ENCODE measurements around the gene SLC2A4RG.
A peak's percentile ranks its signal among the peaks of the same experiment; 100 is the strongest.

The SLC2A4RG gene

DNA sequence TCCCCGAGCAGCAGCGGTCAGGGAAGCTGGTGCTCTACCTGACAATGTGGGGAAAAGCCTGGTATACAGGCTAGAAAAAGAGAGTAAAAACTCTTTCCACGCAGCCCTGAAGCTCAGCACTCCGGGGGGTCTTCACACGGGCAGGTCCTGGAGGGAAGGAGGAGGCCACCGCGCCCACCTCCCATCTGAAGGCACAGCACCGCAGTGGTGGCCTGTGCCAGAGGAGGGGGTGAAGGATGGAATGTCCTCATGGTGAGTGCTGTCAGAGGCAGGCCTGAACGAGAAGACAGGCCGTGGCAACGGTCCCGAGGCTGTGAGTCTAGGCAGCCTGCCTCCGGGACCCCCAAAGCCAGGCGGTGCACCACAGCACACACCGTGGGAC, 5.8 kb downstream of the SLC2A4RG start:
- H3K36me3 ChIP-seq: peaks cover 6 to 26% (median 19%) of the 10 kb centered on the region in 11 experiments; a peak in 18 of 22 replicates
- H3K4me1 ChIP-seq: peaks cover 9 to 62% (median 51%) of the 10 kb centered on the region in 10 experiments
- H3K4me3 ChIP-seq: no peak overlapping the region
- TF ChIP-seq Cebpa-rat (IDR thresholded peaks at IDR 0.05): no peak
- H3K4me2 ChIP-seq: no peak overlapping the region
- H3K27ac ChIP-seq: no peak overlapping the region
- no peaks in the 10 kb centered on the region for H3K9me3 ChIP-seq (replicated peaks in 1 of 11)
- H3K27me3 ChIP-seq: no peaks in the 10 kb centered on the region
- no peak overlapping the region for H3K9ac ChIP-seq
- H4K20me1 ChIP-seq: peaks cover 0 to 29% (median 11%) of the 10 kb centered on the region in 11 experiments; a peak in 12 of 22 replicates

GRCh38 chr20:63745961-63746731, 6.6 kb downstream of the SLC2A4RG start:
- H3K36me3 ChIP-seq: peaks cover 6 to 26% (median 19%) of the 10 kb centered on the region in 11 experiments; a peak in 18 of 22 replicates
- no peak overlapping the region for H3K27ac ChIP-seq
- H3K4me1 ChIP-seq: peaks cover 7 to 62% (median 51%) of the 10 kb centered on the region in 10 experiments
- no peak overlapping the region for H3K4me3 ChIP-seq
- H3K27me3 ChIP-seq: no peaks in the 10 kb centered on the region
- H3K9me3 ChIP-seq (replicated peaks in 1 of 11): no peaks in the 10 kb centered on the region
- no peak for TF ChIP-seq Cebpa-rat (IDR thresholded peaks at IDR 0.05)
- peak overlapping the region in 5 of 11 experiments; percentile 38 to 60 (median 54); a peak in 5 of 22 replicates for H3K4me2 ChIP-seq
- H4K20me1 ChIP-seq: peaks cover 0 to 22% (median 5%) of the 10 kb centered on the region in 11 experiments; a peak in 11 of 22 replicates
- H3K9ac ChIP-seq: no peak overlapping the region

GRCh38 chr20:63746751-63747315, 7.3 kb downstream of the SLC2A4RG start:
- no peaks in the 10 kb centered on the region for H3K9me3 ChIP-seq (replicated peaks in 1 of 11)
- H3K4me2 ChIP-seq: peak overlapping the region in 8 of 11 experiments; percentile 26 to 60 (median 42); a peak in 12 of 22 replicates
- H3K4me3 ChIP-seq: no peak overlapping the region
- TF ChIP-seq Cebpa-rat (IDR thresholded peaks at IDR 0.05): no peak
- H3K27me3 ChIP-seq: no peaks in the 10 kb centered on the region
- peaks cover 6 to 21% (median 16%) of the 10 kb centered on the region in 11 experiments; a peak in 18 of 22 replicates for H3K36me3 ChIP-seq
- peaks cover 8 to 58% (median 47%) of the 10 kb centered on the region in 10 experiments for H3K4me1 ChIP-seq
- H3K27ac ChIP-seq: no peak overlapping the region
- H4K20me1 ChIP-seq: peaks cover 0 to 18% (median 0%) of the 10 kb centered on the region in 11 experiments; a peak in 8 of 22 replicates
- 0 out of 22 replicates have a peak overlapping the region, but pooled peaks of 2 of the 11 experiments have one; percentile 17 to 35 for H3K9ac ChIP-seq

- no peak overlapping the region for H3K4me3 ChIP-seq
- H3K4me2 ChIP-seq: peak overlapping the region in 8 of 11 experiments; percentile 26 to 77 (median 61); a peak in 15 of 22 replicates
- H3K4me1 ChIP-seq: peaks cover 8 to 59% (median 48%) of the 10 kb centered on the region in 10 experiments
- H3K9me3 ChIP-seq (replicated peaks in 1 of 11): no peaks in the 10 kb centered on the region
- H3K36me3 ChIP-seq: peaks cover 6 to 17% (median 10%) of the 10 kb centered on the region in 11 experiments; a peak in 18 of 22 replicates
- H3K27ac ChIP-seq: peak overlapping the region in 1 of 11 experiments; percentile 6; a peak in 1 of 22 replicates
- H4K20me1 ChIP-seq: peaks cover 0 to 18% (median 0%) of the 10 kb centered on the region in 11 experiments; a peak in 6 of 22 replicates
- no peaks in the 10 kb centered on the region for H3K27me3 ChIP-seq
- no peak for TF ChIP-seq Cebpa-rat (IDR thresholded peaks at IDR 0.05)
- H3K9ac ChIP-seq: peak overlapping the region in 4 of 11 experiments; percentile 18 to 35 (median 31); a peak in 3 of 22 replicates
Observed at GRCh38 chr20:63747622-63748069, 8.1 kb downstream of the SLC2A4RG start.

- Histone ChIP-seq H3K9ac (peak overlapping the region in 4 of 11 experiments; percentile 18 to 35 (median 31); a peak in 3 of 22 replicates), H3K4me3 (no peak overlapping the region), H3K9me3 (replicated peaks in 1 of 11) (no peaks in the 10 kb centered on the region), H3K4me1 (peaks cover 8 to 61% (median 53%) of the 10 kb centered on the region in 10 experiments), H3K27me3 (no peaks in the 10 kb centered on the region), H3K36me3 (peaks cover 4 to 14% (median 5%) of the 10 kb centered on the region in 11 experiments; a peak in 17 of 22 replicates), H3K27ac (peak overlapping the region in 1 of 11 experiments; percentile 6; a peak in 2 of 22 replicates), H3K4me2 (peak overlapping the region in 8 of 11 experiments; percentile 26 to 77 (median 61); a peak in 13 of 22 replicates), H4K20me1 (peaks cover 0 to 22% (median 0%) of the 10 kb centered on the region in 11 experiments; a peak in 6 of 22 replicates)
- no peak for TF ChIP-seq Cebpa-rat (IDR thresholded peaks at IDR 0.05)
Observed at GRCh38 chr20:63748070-63748933, 8.7 kb downstream of the SLC2A4RG start.

DNA sequence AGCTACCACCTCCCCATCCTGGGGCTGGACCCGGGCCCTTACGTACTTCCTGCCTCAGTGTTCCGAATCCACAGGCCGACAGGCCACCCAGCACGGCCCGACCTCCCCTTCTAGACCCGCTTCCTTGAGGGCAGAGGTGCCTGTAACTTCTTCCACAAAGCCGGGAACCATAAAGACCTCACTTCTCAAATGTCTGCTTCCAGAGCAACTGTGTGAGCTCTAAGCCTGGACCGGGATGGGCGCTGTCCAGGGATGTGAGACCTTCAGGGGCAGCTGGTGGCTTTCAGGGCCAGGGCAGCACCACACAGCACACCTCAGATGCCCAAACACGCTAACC, 9.3 kb downstream of the SLC2A4RG start:
- Histone ChIP-seq H3K4me3 (no peak overlapping the region), H3K4me1 (peaks cover 8 to 64% (median 53%) of the 10 kb centered on the region in 10 experiments), H3K27ac (no peak overlapping the region), H3K36me3 (peaks cover 0 to 14% (median 0%) of the 10 kb centered on the region in 11 experiments; a peak in 4 of 22 replicates), H3K9ac (no peak overlapping the region), H4K20me1 (peaks cover 0 to 26% (median 0%) of the 10 kb centered on the region in 11 experiments; a peak in 6 of 22 replicates), H3K27me3 (no peaks in the 10 kb centered on the region), H3K9me3 (replicated peaks in 1 of 11) (no peaks in the 10 kb centered on the region), H3K4me2 (peak overlapping the region in 4 of 11 experiments; percentile 65 to 77 (median 71); a peak in 5 of 22 replicates)
- no peak for TF ChIP-seq Cebpa-rat (IDR thresholded peaks at IDR 0.05)

GRCh38 chr20:63749597-63750508, 10.3 kb downstream of the SLC2A4RG start:
- H3K27ac ChIP-seq: no peak overlapping the region; a peak in 1 of 22 replicates
- H3K9me3 ChIP-seq (replicated peaks in 1 of 11): no peaks in the 10 kb centered on the region
- TF ChIP-seq Cebpa-rat (IDR thresholded peaks at IDR 0.05): no peak
- no peak overlapping the region for H3K4me3 ChIP-seq
- peaks cover 0 to 10% (median 0%) of the 10 kb centered on the region in 11 experiments; a peak in 2 of 22 replicates for H3K36me3 ChIP-seq
- peaks cover 8 to 67% (median 53%) of the 10 kb centered on the region in 10 experiments for H3K4me1 ChIP-seq
- H4K20me1 ChIP-seq: peaks cover 0 to 27% (median 0%) of the 10 kb centered on the region in 11 experiments; a peak in 6 of 22 replicates
- H3K27me3 ChIP-seq: no peaks in the 10 kb centered on the region
- H3K4me2 ChIP-seq: peak overlapping the region in 9 of 11 experiments; percentile 76 to 97 (median 87); a peak in 17 of 22 replicates
- H3K9ac ChIP-seq: peak overlapping the region in 2 of 11 experiments; percentile 2 to 55; a peak in 3 of 22 replicates
